ENCODE results near the gene TRDN.

TRDN gene

GRCh38 chr6:123655521-123656306 is 19.0 kb upstream of the TRDN start:
- Histone ChIP-seq H3K27ac (ENCODE audit: extremely low read depth, low read depth, low read length) (no peak overlapping the region), H3K36me3 (ENCODE audit: control insufficient read depth in 2 of 2, insufficient read depth in 1 of 2, low read length in 2 of 2) (no peaks in the 10 kb centered on the region), H3K4me1 (ENCODE audit: control insufficient read depth, insufficient read depth, low read length) (no peaks in the 10 kb centered on the region), H3K9me3 (ENCODE audit: control insufficient read depth, insufficient read depth, low read depth, low read length) (no peaks in the 10 kb centered on the region), H3K4me3 (ENCODE audit: low read depth, low read length) (no peak overlapping the region)
- ChIA-PET CTCF (no interaction called here), POLR2A (no interaction called here)
- TF ChIP-seq KLF17 (tag by site-specific recombination; IDR thresholded peaks at IDR 0.05) (no peak), PRDM1 (tag by site-specific recombination; IDR thresholded peaks at IDR 0.05) (0 out of 2 replicates have a peak, but pooled peaks have one; percentile 42)

GRCh38 chr6:123648723-123649122 is 12.0 kb upstream of the TRDN start:
- no peaks in the 10 kb centered on the region for H3K4me1 ChIP-seq (ENCODE audit: control insufficient read depth, insufficient read depth, low read length)
- no peak overlapping the region for H3K27ac ChIP-seq (ENCODE audit: extremely low read depth, low read depth, low read length)
- no peaks in the 10 kb centered on the region for H3K9me3 ChIP-seq (ENCODE audit: control insufficient read depth, insufficient read depth, low read depth, low read length)
- TF ChIP-seq MYNN (tag by site-specific recombination; IDR thresholded peaks at IDR 0.05; ENCODE audit: borderline replicate concordance), result no peak
- no peak for TF ChIP-seq MEIS1 (CRISPR knock-in tag; IDR thresholded peaks at IDR 0.05; ENCODE audit: borderline replicate concordance)
- TF ChIP-seq ZNF791 (tag by site-specific recombination; IDR thresholded peaks at IDR 0.05), result no peak
- TF ChIP-seq PRDM6 (tag by site-specific recombination; IDR thresholded peaks at IDR 0.05), result peak; percentile 44; the same call in 1 of the 2 replicates
- H3K4me3 ChIP-seq (ENCODE audit: low read depth, low read length), result no peak overlapping the region
- no peaks in the 10 kb centered on the region for H3K36me3 ChIP-seq (ENCODE audit: control insufficient read depth in 2 of 2, insufficient read depth in 1 of 2, low read length in 2 of 2)
- CTCF ChIA-PET, result no interaction called here
- POLR2A ChIA-PET, result no interaction called here

- Histone ChIP-seq H3K36me3 (ENCODE audit: control insufficient read depth in 2 of 2, insufficient read depth in 1 of 2, low read length in 2 of 2) (no peaks in the 10 kb centered on the region), H3K4me3 (ENCODE audit: low read depth, low read length) (no peak overlapping the region), H3K27ac (ENCODE audit: extremely low read depth, low read depth, low read length) (no peak overlapping the region), H3K4me1 (ENCODE audit: control insufficient read depth, insufficient read depth, low read length) (no peaks in the 10 kb centered on the region), H3K9me3 (ENCODE audit: control insufficient read depth, insufficient read depth, low read depth, low read length) (no peaks in the 10 kb centered on the region)
- TF ChIP-seq ZNF280C (tag by site-specific recombination; IDR thresholded peaks at IDR 0.05) (no peak), ZNF157 (tag by site-specific recombination; IDR thresholded peaks at IDR 0.05) (no peak), ZNF488 (tag by site-specific recombination; IDR thresholded peaks at IDR 0.05) (no peak), SCRT2 (tag by site-specific recombination; IDR thresholded peaks at IDR 0.05) (no peak), ZNF639 (tag by site-specific recombination; IDR thresholded peaks at IDR 0.05) (no peak), SP7 (tag by site-specific recombination; IDR thresholded peaks at IDR 0.05) (no peak), ZNF221 (tag by site-specific recombination; IDR thresholded peaks at IDR 0.05; ENCODE audit: borderline replicate concordance) (no peak), ZNF423 (tag by site-specific recombination; IDR thresholded peaks at IDR 0.05) (no peak), ZFP69B (tag by site-specific recombination; IDR thresholded peaks at IDR 0.05) (no peak), ZNF354C (tag by site-specific recombination; IDR thresholded peaks at IDR 0.05; ENCODE audit: borderline replicate concordance, low read depth) (no peak), IKZF3 (tag by site-specific recombination; IDR thresholded peaks at IDR 0.05) (no peak), ZNF571 (tag by site-specific recombination; IDR thresholded peaks at IDR 0.05) (no peak), ZFP37 (tag by site-specific recombination; IDR thresholded peaks at IDR 0.05) (no peak), ZFHX2 (tag by site-specific recombination; conservative IDR thresholded peaks at IDR 0.05) (no peak)
- CTCF ChIA-PET, result no interaction called here
- POLR2A ChIA-PET, result no interaction called here
Measured at GRCh38 chr6:123648020-123648580, 11.3 kb upstream of the TRDN start.

Data from HEK293 (cell line).